GM12891 (cell line): ENCODE measurements around the gene SPINT2.

ENCODE experiments used
- DNase-seq: peaks from one replicate; pipeline ENCODE4 v3.0.0; 2011; ENCODE audit warnings: low spot score; ENCODE audit not compliant: insufficient read length
- FAIRE-seq: peaks from 2 replicates; lab custom pipeline; 2011; peaks lifted over from hg19 to GRCh38; lab: Jason Lieb, UNC
- PAX5 ChIP-seq: IDR thresholded peaks from 2 replicates; pipeline ENCODE4 v1.6.1; 2011; ENCODE audit warnings: low read length, moderate library complexity, mild to moderate bottlenecking; ENCODE audit not compliant: insufficient read depth, severe bottlenecking
- POLR2A ChIP-seq: IDR thresholded peaks from 2 replicates; pipeline ENCODE4 v1.6.1; 2011; ENCODE audit warnings: low read depth, low read length, control low read depth
- POLR2AphosphoS5 ChIP-seq: IDR thresholded peaks from 2 replicates; pipeline ENCODE4 v1.6.1; 2011; ENCODE audit warnings: low read depth, low read length, control low read depth
- POU2F2 ChIP-seq: IDR thresholded peaks from 2 replicates; pipeline ENCODE4 v1.6.1; 2011; ENCODE audit warnings: low read depth, mild to moderate bottlenecking, control low read depth, low read length, moderate library complexity
- SPI1 ChIP-seq: IDR thresholded peaks from 2 replicates; pipeline ENCODE4 v1.6.1; 2011; ENCODE audit warnings: low read depth, low read length, control low read depth
- TAF1 ChIP-seq: IDR thresholded peaks from 2 replicates; pipeline ENCODE4 v1.6.1; 2011; ENCODE audit warnings: low read depth, low read length, control low read depth

SPINT2 gene

DNA sequence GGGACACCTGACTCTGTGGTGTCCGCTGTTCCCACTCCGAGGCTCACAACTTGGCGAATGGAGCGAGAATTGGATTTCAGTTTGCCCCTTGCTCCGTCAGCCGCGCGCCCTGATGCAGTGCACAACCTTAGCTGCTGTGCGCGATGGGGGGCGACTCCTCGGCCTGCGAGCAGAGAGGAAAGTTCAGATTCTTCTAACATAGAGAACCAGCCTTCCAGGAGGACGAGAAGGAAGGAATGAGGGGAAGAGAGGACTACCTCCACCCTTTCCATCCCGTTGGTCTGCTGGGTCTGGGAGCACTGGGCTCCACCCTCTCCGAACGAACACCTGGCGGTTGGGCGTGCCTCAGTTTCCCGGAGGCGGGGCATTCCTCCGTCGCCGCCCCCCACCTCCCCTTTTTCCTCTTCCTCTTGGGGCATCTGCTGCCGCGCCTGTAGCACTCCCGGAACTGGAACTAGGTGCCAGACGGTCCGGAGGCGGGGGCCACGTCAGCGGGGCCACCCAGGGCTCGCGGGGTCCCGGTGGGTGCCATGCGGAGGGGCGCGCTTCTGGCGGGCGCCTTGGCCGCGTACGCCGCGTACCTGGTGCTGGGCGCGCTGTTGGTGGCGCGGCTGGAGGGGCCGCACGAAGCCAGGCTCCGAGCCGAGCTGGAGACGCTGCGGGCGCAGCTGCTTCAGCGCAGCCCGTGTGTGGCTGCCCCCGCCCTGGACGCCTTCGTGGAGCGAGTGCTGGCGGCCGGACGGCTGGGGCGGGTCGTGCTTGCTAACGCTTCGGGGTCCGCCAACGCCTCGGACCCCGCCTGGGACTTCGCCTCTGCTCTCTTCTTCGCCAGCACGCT is 55.3 kb downstream of the SPINT2 start, which contains the start of gene KCNK6:
TSS of gene KCNK6 (plus strand) at position 425 of the 838 bp plus-strand sequence. CDS start at position 531, 106 bp downstream.
- FAIRE-seq = no peak
- DNase-seq = no peak

GRCh38 chr19:38320969-38321339 is 56.6 kb downstream of the SPINT2 start:
- no peak for DNase-seq
- TF ChIP-seq PAX5 (no peak), POLR2AphosphoS5 (no peak), POLR2A (no peak), TAF1 (no peak), POU2F2 (no peak), SPI1 (no peak)
- FAIRE-seq = no peak

More for the DNA sequence above, 55.3 kb downstream of the SPINT2 start, which contains the start of gene KCNK6:
- TF ChIP-seq POLR2AphosphoS5 (no peak), POU2F2 (no peak), TAF1 (no peak), POLR2A (no peak), PAX5 (no peak), SPI1 (no peak)

GRCh38 chr19:38321646-38322196 is 57.3 kb downstream of the SPINT2 start:
- TF ChIP-seq POU2F2 (no peak), POLR2A (no peak), TAF1 (no peak)
- no peak for FAIRE-seq
- no peak for DNase-seq

GRCh38 chr19:38323291-38323690 is 58.9 kb downstream of the SPINT2 start:
- FAIRE-seq = no peak
- TF ChIP-seq PAX5 = no peak
- no peak for TF ChIP-seq TAF1
- TF ChIP-seq POLR2A = no peak
- no peak for TF ChIP-seq POLR2AphosphoS5
- no peak for TF ChIP-seq SPI1
- TF ChIP-seq POU2F2 = no peak
- DNase-seq = no peak

DNA sequence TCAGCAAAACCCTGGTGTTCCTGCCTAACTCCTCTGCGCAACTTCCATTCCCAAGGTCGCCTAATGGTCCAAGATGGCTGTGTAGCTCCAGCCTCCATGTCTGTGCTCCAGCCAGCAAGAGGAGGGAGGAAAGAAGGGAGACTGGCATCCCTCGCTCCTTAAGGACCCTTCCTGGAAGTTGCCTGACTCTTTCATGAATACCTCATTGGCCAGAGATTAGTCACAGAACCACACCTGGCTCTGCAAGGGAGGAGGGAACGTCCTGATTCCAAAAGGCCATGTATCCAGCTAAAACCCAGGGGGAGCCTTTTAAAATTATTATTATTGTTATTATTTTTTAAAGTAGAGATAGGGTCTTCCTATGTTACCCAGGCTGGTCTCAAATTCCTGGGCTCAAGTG is 60.1 kb downstream of the SPINT2 start:
- TF ChIP-seq POLR2A (no peak), POLR2AphosphoS5 (no peak), TAF1 (no peak), PAX5 (no peak), SPI1 (no peak), POU2F2 (no peak)
- no peak for FAIRE-seq
- no peak for DNase-seq

DNA sequence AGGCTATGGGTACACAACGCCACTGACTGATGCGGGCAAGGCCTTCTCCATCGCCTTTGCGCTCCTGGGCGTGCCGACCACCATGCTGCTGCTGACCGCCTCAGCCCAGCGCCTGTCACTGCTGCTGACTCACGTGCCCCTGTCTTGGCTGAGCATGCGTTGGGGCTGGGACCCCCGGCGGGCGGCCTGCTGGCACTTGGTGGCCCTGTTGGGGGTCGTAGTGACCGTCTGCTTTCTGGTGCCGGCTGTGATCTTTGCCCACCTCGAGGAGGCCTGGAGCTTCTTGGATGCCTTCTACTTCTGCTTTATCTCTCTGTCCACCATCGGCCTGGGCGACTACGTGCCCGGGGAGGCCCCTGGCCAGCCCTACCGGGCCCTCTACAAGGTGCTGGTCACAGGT is 62.2 kb downstream of the SPINT2 start:
- FAIRE-seq (no peak), DNase-seq (no peak)
- TF ChIP-seq TAF1 (no peak), SPI1 (no peak), POU2F2 (no peak), POLR2A (no peak), PAX5 (no peak), POLR2AphosphoS5 (no peak)

GRCh38 chr19:38329651-38330050 is 65.3 kb downstream of the SPINT2 start:
- no peak for FAIRE-seq
- DNase-seq = no peak
- TF ChIP-seq POLR2A (no peak), SPI1 (no peak), PAX5 (no peak), TAF1 (no peak), POLR2AphosphoS5 (no peak), POU2F2 (no peak)

- TF ChIP-seq TAF1 = no peak
- no peak for TF ChIP-seq POU2F2
- no peak for TF ChIP-seq PAX5
- no peak for TF ChIP-seq POLR2A
- TF ChIP-seq POLR2AphosphoS5 = no peak
- TF ChIP-seq SPI1 = no peak
Measured at GRCh38 chr19:38331728-38332127, 67.4 kb downstream of the SPINT2 start.

DNA sequence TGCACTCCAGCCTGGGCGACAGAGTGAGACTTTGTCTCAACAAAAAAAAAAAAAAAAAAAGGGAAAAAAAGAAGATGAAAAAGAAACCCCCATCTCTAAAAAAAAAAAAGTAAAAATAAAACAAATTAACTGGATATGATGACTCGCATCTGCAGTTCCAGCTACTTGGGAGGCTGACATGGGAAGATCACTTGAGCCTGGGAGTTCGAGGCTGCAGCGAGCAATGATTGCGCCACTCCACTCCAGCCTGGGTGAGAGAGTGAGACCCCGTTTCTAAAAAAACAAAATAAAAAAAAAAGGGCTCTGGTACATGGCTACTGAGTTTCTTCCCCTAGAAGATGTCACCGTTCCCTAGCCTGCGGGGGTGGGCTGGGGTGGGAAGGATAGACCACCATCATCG is 68.9 kb downstream of the SPINT2 start:
- no peak for DNase-seq
- TF ChIP-seq POLR2AphosphoS5 = no peak
- no peak for TF ChIP-seq PAX5
- no peak for TF ChIP-seq SPI1
- TF ChIP-seq POU2F2 = no peak
- no peak for TF ChIP-seq TAF1
- FAIRE-seq = no peak

More at GRCh38 chr19:38331728-38332127, 67.4 kb downstream of the SPINT2 start:
- DNase-seq = no peak
- FAIRE-seq = no peak
